Panc1 (cell line): ENCODE data around the gene C12orf76.

Source experiments
- SIN3A ChIP-seq: IDR thresholded peaks from 2 replicates; pipeline ENCODE4 v1.6.1; 2012; ENCODE audit warnings: low read depth, mild to moderate bottlenecking, low read length, moderate library complexity, borderline replicate concordance; ENCODE audit not compliant: insufficient read depth
- TF ChIP-seq, protein P1 (sequence below): fragments of 450-650 bp; IDR thresholded peaks from 2 replicates; pipeline ENCODE4 v1.5.1; 2017; ENCODE audit warnings: mild to moderate bottlenecking

GRCh38 chr12:110084314-110085015 is 36.1 kb upstream of the C12orf76 start:
- TF ChIP-seq, protein P1, sequence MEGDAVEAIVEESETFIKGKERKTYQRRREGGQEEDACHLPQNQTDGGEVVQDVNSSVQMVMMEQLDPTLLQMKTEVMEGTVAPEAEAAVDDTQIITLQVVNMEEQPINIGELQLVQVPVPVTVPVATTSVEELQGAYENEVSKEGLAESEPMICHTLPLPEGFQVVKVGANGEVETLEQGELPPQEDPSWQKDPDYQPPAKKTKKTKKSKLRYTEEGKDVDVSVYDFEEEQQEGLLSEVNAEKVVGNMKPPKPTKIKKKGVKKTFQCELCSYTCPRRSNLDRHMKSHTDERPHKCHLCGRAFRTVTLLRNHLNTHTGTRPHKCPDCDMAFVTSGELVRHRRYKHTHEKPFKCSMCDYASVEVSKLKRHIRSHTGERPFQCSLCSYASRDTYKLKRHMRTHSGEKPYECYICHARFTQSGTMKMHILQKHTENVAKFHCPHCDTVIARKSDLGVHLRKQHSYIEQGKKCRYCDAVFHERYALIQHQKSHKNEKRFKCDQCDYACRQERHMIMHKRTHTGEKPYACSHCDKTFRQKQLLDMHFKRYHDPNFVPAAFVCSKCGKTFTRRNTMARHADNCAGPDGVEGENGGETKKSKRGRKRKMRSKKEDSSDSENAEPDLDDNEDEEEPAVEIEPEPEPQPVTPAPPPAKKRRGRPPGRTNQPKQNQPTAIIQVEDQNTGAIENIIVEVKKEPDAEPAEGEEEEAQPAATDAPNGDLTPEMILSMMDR, result no peak
- no peak for TF ChIP-seq SIN3A
